ENCODE data around the gene MPO. TPM values are rescaled to one million over a fixed set of nuclear protein-coding genes. Genes with fewer than 3 reads are reported as not detected.

MPO gene
- total and polyA plus RNA-seq, 2 of the 8 experiments (the other 6 are each of a cell fraction or from before 2014, with no cell fraction given) = 0.06 to 0.74 TPM

GRCh38 chr17:58307468-58308172 is 26.9 kb upstream of the MPO start:
- H2BK120ac ChIP-seq (replicated peaks; ENCODE audit: low read depth, low read length) = no peak overlapping the region
- no peak overlapping the region for H2AFZ ChIP-seq (ENCODE audit: low read length)
- no peak overlapping the region for H3K4me3 ChIP-seq (ENCODE audit: extremely low read depth in 1 of 4, insufficient read depth in 2 of 4, low read depth in 3 of 4, low read length in 4 of 4)
- no peaks in the 10 kb centered on the region for H3K79me2 ChIP-seq (ENCODE audit: control insufficient read depth in 1 of 2, insufficient read depth in 2 of 2, low read length in 2 of 2)
- POLR2A ChIA-PET (ENCODE audit: partially characterized antibody) = interaction anchor here (0.5 to 2.7 kb wide), 4 partner anchors 8 to 45 kb away, joined by 3 to 11 read pairs (median 8); partner anchors contain the start of gene SUPT4H1
- 0 out of 8 replicates have a peak, but pooled peaks cover 0 to 2% (median 0%) of the 10 kb centered on the region in 4 experiments for H3K36me3 ChIP-seq (ENCODE audit: control insufficient read depth in 2 of 4, insufficient read depth in 4 of 4, low read length in 3 of 4)
- no peak overlapping the region for H3K9ac ChIP-seq (replicated peaks in 1 of 4; ENCODE audit: extremely low read depth in 1 of 4, low read depth in 3 of 4, low read length in 3 of 4)
- H2BK15ac ChIP-seq (ENCODE audit: low read length) = 0 out of 2 replicates have a peak overlapping the region, but pooled peaks have one; percentile 19
- no peak overlapping the region for H4K8ac ChIP-seq (ENCODE audit: extremely low read depth, insufficient read depth, low read length)
- CTCF ChIA-PET (ENCODE audit: partially characterized antibody) = interaction anchor here (0.8 to 21.9 kb wide), 20 partner anchors 8 to 173 kb away, joined by 3 to 384 read pairs (median 4); partner anchors contain the start of genes MPO, RNF43 and SUPT4H1
- H2BK20ac ChIP-seq (ENCODE audit: low read length) = no peak overlapping the region
- no peaks in the 10 kb centered on the region for H3K23me2 ChIP-seq (ENCODE audit: low read depth, low read length)
- no peaks in the 10 kb centered on the region for H4K20me1 ChIP-seq (replicated peaks in 1 of 2; ENCODE audit: control insufficient read depth in 1 of 2, insufficient read depth in 2 of 2, low read length in 2 of 2)
- no peak overlapping the region for H3K14ac ChIP-seq (ENCODE audit: insufficient read length)
- no peaks in the 10 kb centered on the region for H3K79me1 ChIP-seq (ENCODE audit: low read depth, low read length)
- no peak overlapping the region for H3K56ac ChIP-seq (replicated peaks; ENCODE audit: insufficient read length, low read depth, low read length)
- H3K27me3 ChIP-seq (replicated peaks in 1 of 4; ENCODE audit: control insufficient read depth in 3 of 4, extremely low read depth in 1 of 4, insufficient read depth in 3 of 4, low read length in 3 of 4) = no peaks in the 10 kb centered on the region
- H3K23ac ChIP-seq (ENCODE audit: insufficient read length) = no peak overlapping the region
- no peak overlapping the region for H2AK5ac ChIP-seq (ENCODE audit: low read depth, low read length)
- H3K4me1 ChIP-seq (replicated peaks in 1 of 4; ENCODE audit: control insufficient read depth in 3 of 4, insufficient read depth in 4 of 4, low read length in 3 of 4) = peaks cover 0 to 12% (median 7%) of the 10 kb centered on the region in 4 experiments; a peak in 4 of 7 replicates
- no peaks in the 10 kb centered on the region for H3K9me3 ChIP-seq (ENCODE audit: insufficient read depth in 2 of 2, low read depth in 1 of 2, low read length in 1 of 2)
- DNase-seq (ENCODE audit: low read depth in 1 of 2, low spot score in 2 of 2) = peak in 1 of 2 experiments; percentile 45
- 84% methylated on average over 19 of the region's 20 CpGs; no CpG with 5 or more reads in 1 of the 2 experiments for WGBS, 2 experiments (ENCODE audit: extremely low coverage in 1 of 2, insufficient coverage in 1 of 2, insufficient read length in 1 of 2, insufficient replicate concordance in 2 of 2, low coverage in 1 of 2, low lambda C conversion rate in 2 of 2, missing lambda C conversion rate in 1 of 2)
- FAIRE-seq = no peak
- no peak overlapping the region for H2BK5ac ChIP-seq (ENCODE audit: low read depth, low read length)
- no peak overlapping the region for H3K4ac ChIP-seq (replicated peaks; ENCODE audit: insufficient read length, low read depth, low read length)
- H4K5ac ChIP-seq (ENCODE audit: insufficient read length, low read depth, low read length) = no peak overlapping the region
- no peak overlapping the region for H4K91ac ChIP-seq (replicated peaks; ENCODE audit: insufficient read length, low read length)
- peak overlapping the region; percentile 71; the same call in 1 of the 2 replicates for H2BK12ac ChIP-seq (ENCODE audit: low read depth, low read length)
- H3K27ac ChIP-seq (ENCODE audit: low read depth, low read length) = no peak overlapping the region
- no peak overlapping the region for H3K4me2 ChIP-seq (ENCODE audit: insufficient read depth in 1 of 2, low read depth in 2 of 2, low read length in 2 of 2)
- no peak overlapping the region for H3K18ac ChIP-seq (ENCODE audit: extremely low read depth, low read length)
- TF ChIP-seq HDAC6 (IDR thresholded peaks at IDR 0.05; ENCODE audit: low read depth, low read length) (no peak), JUN (IDR thresholded peaks at IDR 0.05; ENCODE audit: low read depth, low read length) (no peak), JUND (IDR thresholded peaks at IDR 0.05; ENCODE audit: low read length) (no peak), TBP (IDR thresholded peaks at IDR 0.05; ENCODE audit: low read depth, low read length) (no peak), EGR1 (IDR thresholded peaks at IDR 0.05; ENCODE audit: borderline replicate concordance, low read depth, low read length) (no peak), CTBP2 (IDR thresholded peaks at IDR 0.05; ENCODE audit: borderline replicate concordance, insufficient read depth, insufficient read length, low read length) (no peak), RBBP5 (IDR thresholded peaks at IDR 0.05; ENCODE audit: borderline replicate concordance, low read depth, low read length) (no peak), PHF8 (conservative IDR thresholded peaks at IDR 0.05; ENCODE audit: low read depth, low read length) (no peak), RFX5 (IDR thresholded peaks at IDR 0.05; ENCODE audit: borderline replicate concordance, low read depth, low read length) (no peak)
- TF ChIP-seq, protein P1, sequence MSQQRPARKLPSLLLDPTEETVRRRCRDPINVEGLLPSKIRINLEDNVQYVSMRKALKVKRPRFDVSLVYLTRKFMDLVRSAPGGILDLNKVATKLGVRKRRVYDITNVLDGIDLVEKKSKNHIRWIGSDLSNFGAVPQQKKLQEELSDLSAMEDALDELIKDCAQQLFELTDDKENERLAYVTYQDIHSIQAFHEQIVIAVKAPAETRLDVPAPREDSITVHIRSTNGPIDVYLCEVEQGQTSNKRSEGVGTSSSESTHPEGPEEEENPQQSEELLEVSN (IDR thresholded peaks at IDR 0.05) = no peak
- TF ChIP-seq, protein P2, sequence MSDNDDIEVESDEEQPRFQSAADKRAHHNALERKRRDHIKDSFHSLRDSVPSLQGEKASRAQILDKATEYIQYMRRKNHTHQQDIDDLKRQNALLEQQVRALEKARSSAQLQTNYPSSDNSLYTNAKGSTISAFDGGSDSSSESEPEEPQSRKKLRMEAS (IDR thresholded peaks at IDR 0.05) = no peak
